ENCODE results near the gene MGMT. TPM values are rescaled to one million over a fixed set of nuclear protein-coding genes. Genes with fewer than 3 reads are reported as not detected.

Gene MGMT
- total RNA-seq, 4 donors from 2014 or later, result 10.9 to 37.7 (median 16.0) TPM

DNA sequence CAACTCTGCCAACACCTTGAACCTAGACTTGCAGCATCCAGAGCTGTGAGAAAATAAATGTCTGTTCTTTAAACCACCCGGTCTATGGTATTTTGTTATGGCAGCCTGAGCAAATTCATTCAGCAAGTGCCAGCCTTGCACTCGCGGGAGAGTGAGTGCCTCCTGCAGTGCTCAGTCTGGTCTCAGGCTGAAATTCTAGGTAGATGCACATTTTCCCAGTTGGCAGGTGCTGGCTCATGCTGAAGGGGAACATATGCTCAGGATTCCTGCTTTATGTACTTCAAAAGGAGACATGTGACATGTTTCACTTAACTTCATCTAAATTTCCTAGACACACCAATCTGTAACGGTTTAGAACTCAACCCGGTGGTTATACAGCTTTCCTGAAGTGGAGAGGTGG is 170.8 kb downstream of the MGMT start:
- intact Hi-C loops (cut with DNase I; ENCODE audit: low total_unique reads), result no loop called here
- H3K27me3 ChIP-seq, result no peaks in the 10 kb centered on the region

DNA sequence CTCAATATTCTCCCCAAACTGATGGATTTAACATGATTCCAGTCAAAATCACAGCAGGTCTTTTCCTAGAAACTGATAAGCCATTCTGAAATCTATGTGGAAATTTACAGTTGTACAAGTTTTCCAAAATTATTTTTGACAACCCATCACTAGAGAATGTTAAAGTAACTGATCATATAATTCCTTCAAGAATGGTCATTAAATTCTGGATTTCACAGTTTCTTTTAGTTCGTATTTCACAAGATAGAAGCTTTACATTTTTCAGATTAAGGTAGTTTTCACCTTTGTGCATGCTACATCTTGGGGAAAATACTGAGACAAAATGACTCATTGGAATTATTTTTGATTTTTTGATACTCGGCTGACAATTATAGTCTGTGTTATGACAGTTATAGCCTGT is 174.3 kb downstream of the MGMT start:
- intact Hi-C loops (cut with DNase I; ENCODE audit: low total_unique reads), result no loop called here

More for the DNA sequence above, 170.8 kb downstream of the MGMT start:
- Histone ChIP-seq H3K9me3 (peaks cover 0 to 8% of the 10 kb centered on the region in 2 donors), H3K4me3 (no peak overlapping the region), H3K27ac (no peak overlapping the region), H3K4me1 (no peaks in the 10 kb centered on the region), H3K36me3 (no peaks in the 10 kb centered on the region)
- DNase-seq, result no peak
- TF ChIP-seq, protein P1, sequence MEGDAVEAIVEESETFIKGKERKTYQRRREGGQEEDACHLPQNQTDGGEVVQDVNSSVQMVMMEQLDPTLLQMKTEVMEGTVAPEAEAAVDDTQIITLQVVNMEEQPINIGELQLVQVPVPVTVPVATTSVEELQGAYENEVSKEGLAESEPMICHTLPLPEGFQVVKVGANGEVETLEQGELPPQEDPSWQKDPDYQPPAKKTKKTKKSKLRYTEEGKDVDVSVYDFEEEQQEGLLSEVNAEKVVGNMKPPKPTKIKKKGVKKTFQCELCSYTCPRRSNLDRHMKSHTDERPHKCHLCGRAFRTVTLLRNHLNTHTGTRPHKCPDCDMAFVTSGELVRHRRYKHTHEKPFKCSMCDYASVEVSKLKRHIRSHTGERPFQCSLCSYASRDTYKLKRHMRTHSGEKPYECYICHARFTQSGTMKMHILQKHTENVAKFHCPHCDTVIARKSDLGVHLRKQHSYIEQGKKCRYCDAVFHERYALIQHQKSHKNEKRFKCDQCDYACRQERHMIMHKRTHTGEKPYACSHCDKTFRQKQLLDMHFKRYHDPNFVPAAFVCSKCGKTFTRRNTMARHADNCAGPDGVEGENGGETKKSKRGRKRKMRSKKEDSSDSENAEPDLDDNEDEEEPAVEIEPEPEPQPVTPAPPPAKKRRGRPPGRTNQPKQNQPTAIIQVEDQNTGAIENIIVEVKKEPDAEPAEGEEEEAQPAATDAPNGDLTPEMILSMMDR (IDR thresholded peaks at IDR 0.05), result no peak
- no peak for TF ChIP-seq POLR2A (IDR thresholded peaks at IDR 0.05)

DNA sequence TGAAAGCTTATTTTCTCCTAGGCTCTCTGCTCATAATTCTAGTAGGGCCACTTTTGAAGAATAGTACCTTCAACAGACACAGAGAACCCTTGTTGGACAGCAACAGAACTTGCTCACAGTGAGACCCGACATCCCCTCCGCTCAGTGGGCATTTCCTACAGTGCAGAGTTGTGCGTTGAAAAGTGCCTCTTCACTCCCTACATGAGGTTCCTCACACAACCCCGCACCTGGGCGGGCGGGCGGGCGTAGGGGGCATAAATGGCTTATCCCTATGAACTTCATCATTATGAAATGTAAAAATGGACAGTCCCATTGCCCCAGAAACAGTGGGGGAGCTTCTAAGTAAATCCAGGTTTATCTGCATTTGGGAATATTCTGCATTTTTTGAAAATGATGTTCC is 174.9 kb downstream of the MGMT start:
- Histone ChIP-seq H3K36me3 (no peaks in the 10 kb centered on the region), H3K27me3 (no peaks in the 10 kb centered on the region), H3K4me1 (no peaks in the 10 kb centered on the region), H3K4me3 (no peak overlapping the region), H3K27ac (no peak overlapping the region), H3K9me3 (no peaks in the 10 kb centered on the region)
- no peak for TF ChIP-seq POLR2A (IDR thresholded peaks at IDR 0.05)
- TF ChIP-seq, protein P1 (IDR thresholded peaks at IDR 0.05), result no peak
- intact Hi-C loops (cut with DNase I; ENCODE audit: low total_unique reads), result no loop called here
- no peak for DNase-seq

More for the DNA sequence above, 174.3 kb downstream of the MGMT start:
- TF ChIP-seq POLR2A (IDR thresholded peaks at IDR 0.05), result no peak
- TF ChIP-seq, protein P1 (IDR thresholded peaks at IDR 0.05), result no peak
- Histone ChIP-seq H3K27me3 (no peaks in the 10 kb centered on the region), H3K36me3 (no peaks in the 10 kb centered on the region), H3K4me3 (no peak overlapping the region), H3K4me1 (no peaks in the 10 kb centered on the region), H3K9me3 (no peaks in the 10 kb centered on the region), H3K27ac (no peak overlapping the region)
- no peak for DNase-seq

DNA sequence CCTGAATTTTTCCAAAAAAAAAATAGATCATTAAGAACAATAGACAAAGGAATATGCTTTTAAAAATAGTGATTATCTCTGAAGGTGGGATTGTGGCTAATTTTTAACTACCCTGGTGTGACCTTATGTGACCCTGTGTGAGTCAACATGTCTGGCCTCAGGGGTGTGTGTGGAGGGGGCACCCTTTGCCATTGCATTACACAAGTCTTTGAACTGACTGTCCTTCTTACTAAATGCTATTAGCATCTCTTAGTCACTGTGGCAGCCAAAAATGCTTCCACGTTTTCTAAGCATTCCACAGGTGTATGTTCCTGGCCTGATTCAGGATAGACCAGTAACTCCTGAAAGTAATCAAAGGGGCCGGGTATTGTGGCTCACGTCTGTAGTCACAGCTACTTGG is 175.4 kb downstream of the MGMT start:
- H3K36me3 ChIP-seq, result no peaks in the 10 kb centered on the region
- no peaks in the 10 kb centered on the region for H3K27me3 ChIP-seq
- no peak for DNase-seq
- intact Hi-C loops (cut with DNase I; ENCODE audit: low total_unique reads), result no loop called here
- TF ChIP-seq, protein P1 (IDR thresholded peaks at IDR 0.05), result no peak
- no peaks in the 10 kb centered on the region for H3K4me1 ChIP-seq
- no peak overlapping the region for H3K27ac ChIP-seq
- no peak overlapping the region for H3K4me3 ChIP-seq
- H3K9me3 ChIP-seq, result no peaks in the 10 kb centered on the region

DNA sequence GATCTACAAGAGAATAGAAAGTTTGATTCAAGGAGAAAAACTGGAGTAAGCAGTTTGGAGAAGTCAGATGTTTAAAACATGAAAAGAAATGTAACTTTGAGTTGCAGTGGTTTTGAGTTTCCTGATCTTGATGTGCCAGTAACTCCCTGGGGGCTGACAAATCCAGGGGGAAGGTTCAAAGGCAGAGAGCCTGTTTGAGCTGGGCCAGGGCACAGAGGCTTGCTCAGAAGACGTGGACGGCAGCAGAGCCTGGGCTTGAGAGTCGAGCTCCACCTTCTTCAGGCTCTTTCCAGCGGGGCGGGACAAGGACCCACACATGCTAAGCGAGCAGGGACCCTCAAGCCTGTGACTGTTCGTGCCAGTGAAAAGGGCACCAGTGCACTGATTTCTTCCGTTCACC is 176.2 kb downstream of the MGMT start:
- H3K36me3 ChIP-seq, result no peaks in the 10 kb centered on the region
- H3K27ac ChIP-seq, result no peak overlapping the region
- TF ChIP-seq POLR2A (IDR thresholded peaks at IDR 0.05), result no peak
- TF ChIP-seq, protein P1 (IDR thresholded peaks at IDR 0.05), result no peak
- no peak for DNase-seq
- intact Hi-C loops (cut with DNase I; ENCODE audit: low total_unique reads), result no loop called here
- no peaks in the 10 kb centered on the region for H3K27me3 ChIP-seq
- H3K9me3 ChIP-seq, result no peaks in the 10 kb centered on the region
- H3K4me1 ChIP-seq, result no peaks in the 10 kb centered on the region
- no peak overlapping the region for H3K4me3 ChIP-seq
